Posterior cingulate gyrus (tissue), 11 donors: Measurements from ENCODE around the gene ZNF326.
"Not testable (repeated sequence)": the region's sequence is repeated elsewhere in the genome, so short reads cannot be mapped to it uniquely, and the experiment has no call there.

ENCODE experiments used
- DNase-seq, 10 donors: peaks; one replicate each; pipeline versions ENCODE4 v3.0.0 to v3.0.0-alpha.2; 2020 to 2021; ENCODE audit warnings: mixed read lengths in 3 of 10
- intact Hi-C: fragments of 100-400 bp; cut with DNase I; formaldehyde crosslinking; loops from one replicate; pipeline ENCODE4 v1.15.1; 2023

The ZNF326 gene

GRCh38 chr1:89994231-89994804 lies 592 bp upstream of the ZNF326 start:
- intact Hi-C loops = no loop called here
- peak in 1 of 10 donors; percentile 67 for DNase-seq

- no peak for DNase-seq
- intact Hi-C loops = no loop called here
These were observed 914 bp downstream of the ZNF326 start for GRCh38 chr1:89995598-89996449.

GRCh38 chr1:89996450-89997110 lies 1.7 kb downstream of the ZNF326 start:
- DNase-seq = no peak
- intact Hi-C loops = no loop called here

- intact Hi-C loops, DNase-seq: not testable (repeated sequence)
These were observed 2.2 kb downstream of the ZNF326 start for GRCh38 chr1:89997152-89997551.

GRCh38 chr1:89998306-89998705 lies 3.4 kb downstream of the ZNF326 start:
- DNase-seq = no peak
- intact Hi-C loops = no loop called here

GRCh38 chr1:89999208-89999607 lies 4.3 kb downstream of the ZNF326 start:
- no peak for DNase-seq
- intact Hi-C loops = no loop called here

GRCh38 chr1:89999628-90000027 lies 4.7 kb downstream of the ZNF326 start:
- intact Hi-C loops = no loop called here
- no peak for DNase-seq

- intact Hi-C loops = no loop called here
These were observed 6.2 kb downstream of the ZNF326 start for GRCh38 chr1:90000934-90001676.

GRCh38 chr1:90007979-90008404 lies 13.1 kb downstream of the ZNF326 start:
- DNase-seq = no peak
- intact Hi-C loops = no loop called here

More at GRCh38 chr1:90000934-90001676, 6.2 kb downstream of the ZNF326 start:
- no peak for DNase-seq

- intact Hi-C loops = no loop called here
These were observed 17.4 kb downstream of the ZNF326 start for GRCh38 chr1:90012300-90012699.

GRCh38 chr1:90023691-90024090 lies 28.8 kb downstream of the ZNF326 start:
- intact Hi-C loops = no loop called here
- DNase-seq = no peak

More at GRCh38 chr1:90012300-90012699, 17.4 kb downstream of the ZNF326 start:
- no peak for DNase-seq

GRCh38 chr1:90027281-90027680 lies 32.4 kb downstream of the ZNF326 start:
- DNase-seq = no peak
- intact Hi-C loops = no loop called here

GRCh38 chr1:90039652-90040051 lies 44.7 kb downstream of the ZNF326 start:
- intact Hi-C loops = no loop called here
- DNase-seq = no peak

GRCh38 chr1:90043586-90043985 lies 48.7 kb downstream of the ZNF326 start:
- DNase-seq = no peak
- intact Hi-C loops = no loop called here

GRCh38 chr1:90044346-90044745 lies 49.4 kb downstream of the ZNF326 start:
- intact Hi-C loops = no loop called here
- DNase-seq = no peak

GRCh38 chr1:90045853-90046563 lies 51.1 kb downstream of the ZNF326 start:
- peak in 4 of 10 donors; percentile 12 to 28 (median 16) for DNase-seq
- intact Hi-C loops = loop anchor here (5.0 kb wide), 1 partner anchor 1121 kb away; no protein-coding TSS in a partner anchor

- no peak for DNase-seq
- intact Hi-C loops = loop anchor here (5.0 kb wide), 1 partner anchor 1121 kb away; no protein-coding TSS in a partner anchor
These were observed 51.7 kb downstream of the ZNF326 start for GRCh38 chr1:90046635-90047034.

- intact Hi-C loops = loop anchor here (5.0 kb wide), 1 partner anchor 1119 kb away; no protein-coding TSS in a partner anchor
- no peak for DNase-seq
These were observed 53.1 kb downstream of the ZNF326 start for GRCh38 chr1:90048043-90048442.

- intact Hi-C loops = not testable (repeated sequence)
- DNase-seq = peak in 1 of 10 donors; percentile 73
These were observed 68.1 kb downstream of the ZNF326 start for GRCh38 chr1:90062700-90063643.
